HG03442 (cell line): ENCODE results near the gene SLC31A2.
"Not testable (repeated sequence)": the region's sequence is repeated elsewhere in the genome, so short reads cannot be mapped to it uniquely, and the experiment has no call there.

Experiments
- ATAC-seq: cut with Tn5 transposase; IDR thresholded peaks from one replicate; pipeline ENCODE4 v1.9.1; 2021; ENCODE audit warnings: mild to moderate bottlenecking, moderate library complexity; ENCODE audit not compliant: unreplicated experiment

SLC31A2 gene, protein sequence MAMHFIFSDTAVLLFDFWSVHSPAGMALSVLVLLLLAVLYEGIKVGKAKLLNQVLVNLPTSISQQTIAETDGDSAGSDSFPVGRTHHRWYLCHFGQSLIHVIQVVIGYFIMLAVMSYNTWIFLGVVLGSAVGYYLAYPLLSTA

DNA sequence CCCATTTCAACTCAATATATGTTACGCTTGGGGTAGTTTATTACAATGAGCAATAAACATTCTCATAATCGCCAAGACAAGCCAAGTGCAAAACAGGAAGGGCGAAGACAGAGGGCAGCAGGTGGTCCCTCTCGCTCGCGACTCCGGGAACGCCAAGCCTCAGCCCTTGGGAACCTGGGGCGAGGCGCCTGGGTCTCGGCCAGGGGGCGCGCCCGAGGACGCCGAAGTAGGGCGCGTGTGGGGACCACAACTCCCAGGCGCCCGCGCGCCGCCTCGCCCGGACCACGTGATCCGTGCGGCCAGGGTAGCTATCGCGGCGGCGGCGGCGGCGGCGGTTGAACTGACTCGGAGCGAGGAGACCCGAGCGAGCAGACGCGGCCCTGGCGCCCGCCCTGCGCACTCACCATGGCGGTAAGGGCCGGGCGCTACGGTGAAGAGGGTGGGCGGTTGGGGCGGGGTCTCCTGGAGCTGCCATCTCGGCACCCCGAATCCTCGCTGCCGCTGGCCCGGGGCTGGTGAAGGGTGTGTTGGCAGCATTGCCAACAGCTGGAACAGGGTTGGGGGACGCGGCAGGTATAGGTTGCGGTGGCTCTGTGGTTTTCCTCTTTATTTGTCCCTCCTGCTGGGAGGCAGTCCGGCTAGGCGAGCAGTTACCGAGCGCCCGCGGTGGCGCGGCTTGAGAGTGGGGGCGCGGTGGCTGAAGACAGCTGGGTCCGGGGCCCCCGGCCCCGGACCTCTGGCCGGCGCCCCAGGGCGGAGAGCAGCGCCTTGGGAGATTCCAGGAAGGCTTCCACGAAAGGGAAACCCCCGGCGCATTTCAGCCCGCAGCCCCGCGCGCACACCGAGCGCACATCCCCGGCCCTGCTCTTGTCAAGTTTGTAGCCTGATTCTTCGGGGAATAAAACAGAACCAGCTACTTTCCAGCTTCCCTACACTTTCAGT, at the start of gene SLC31A2:
TSS of gene SLC31A2 (plus strand) at position 338 of the 942 bp plus-strand sequence. CDS start at position 406, 68 bp downstream.
- peak; percentile 93 for ATAC-seq

DNA sequence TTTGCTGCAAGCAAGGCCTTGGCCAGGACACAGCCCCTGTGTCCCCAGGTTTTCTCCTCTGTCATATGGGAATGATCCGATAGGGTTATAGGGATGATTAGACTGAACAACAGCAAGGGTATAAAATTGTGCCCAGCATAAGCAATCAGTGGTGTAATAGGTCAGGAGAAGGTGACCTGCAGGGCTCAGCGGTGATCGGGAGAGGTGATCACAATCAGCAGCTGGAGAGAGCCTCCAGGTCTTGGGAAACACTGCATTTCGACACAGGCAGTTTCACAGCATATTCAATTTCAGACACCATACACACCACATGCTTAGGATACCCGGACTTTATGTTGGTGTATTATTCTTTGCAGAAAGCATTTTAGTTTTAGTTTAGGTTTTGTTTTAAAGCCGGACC, 45.5 kb upstream of the SLC31A2 start:
- not testable (repeated sequence) for ATAC-seq

DNA sequence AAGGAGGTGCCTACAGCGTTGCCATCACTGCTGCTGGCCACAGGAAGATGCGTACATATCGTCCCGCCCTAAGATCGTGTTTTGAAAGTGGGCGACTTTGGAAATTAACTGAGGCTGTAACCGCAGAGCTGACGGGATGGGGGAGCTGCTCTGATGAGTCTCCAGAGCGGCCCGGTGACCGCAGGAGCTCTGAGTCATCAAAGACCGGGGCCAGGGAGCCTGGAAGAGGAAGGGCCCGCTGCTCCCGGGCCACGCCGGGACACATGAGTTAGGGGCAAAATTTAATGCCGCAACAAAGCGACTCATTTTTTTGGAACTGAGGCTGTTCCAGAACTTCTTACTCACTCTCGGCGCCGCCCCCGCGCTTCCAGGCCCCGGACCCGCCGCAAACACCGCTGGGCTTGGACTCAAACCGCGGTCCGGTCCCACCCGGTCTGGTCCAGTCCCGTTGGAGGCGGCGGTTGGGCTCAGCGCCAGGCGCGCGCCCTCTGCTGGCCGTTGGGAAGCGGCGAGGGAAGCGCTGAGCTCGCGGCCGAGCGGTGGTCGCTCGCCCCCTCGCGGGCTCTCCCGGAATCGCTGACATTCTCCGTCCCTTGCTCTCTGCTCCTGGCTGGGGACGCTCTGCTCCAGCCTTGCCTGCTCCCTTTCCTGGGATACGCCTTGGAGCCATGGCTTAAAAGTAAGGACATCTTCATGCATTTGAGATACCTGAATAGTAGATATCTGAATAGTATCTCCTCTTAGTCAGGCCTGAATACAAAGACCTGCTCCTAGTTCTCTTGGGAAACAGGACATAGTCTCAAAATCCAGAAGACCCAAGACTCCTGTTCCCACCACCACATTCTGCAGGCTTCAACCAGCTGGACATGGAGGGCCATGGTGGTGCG, 39.5 kb upstream of the SLC31A2 start:
- ATAC-seq, result peak; percentile 58

DNA sequence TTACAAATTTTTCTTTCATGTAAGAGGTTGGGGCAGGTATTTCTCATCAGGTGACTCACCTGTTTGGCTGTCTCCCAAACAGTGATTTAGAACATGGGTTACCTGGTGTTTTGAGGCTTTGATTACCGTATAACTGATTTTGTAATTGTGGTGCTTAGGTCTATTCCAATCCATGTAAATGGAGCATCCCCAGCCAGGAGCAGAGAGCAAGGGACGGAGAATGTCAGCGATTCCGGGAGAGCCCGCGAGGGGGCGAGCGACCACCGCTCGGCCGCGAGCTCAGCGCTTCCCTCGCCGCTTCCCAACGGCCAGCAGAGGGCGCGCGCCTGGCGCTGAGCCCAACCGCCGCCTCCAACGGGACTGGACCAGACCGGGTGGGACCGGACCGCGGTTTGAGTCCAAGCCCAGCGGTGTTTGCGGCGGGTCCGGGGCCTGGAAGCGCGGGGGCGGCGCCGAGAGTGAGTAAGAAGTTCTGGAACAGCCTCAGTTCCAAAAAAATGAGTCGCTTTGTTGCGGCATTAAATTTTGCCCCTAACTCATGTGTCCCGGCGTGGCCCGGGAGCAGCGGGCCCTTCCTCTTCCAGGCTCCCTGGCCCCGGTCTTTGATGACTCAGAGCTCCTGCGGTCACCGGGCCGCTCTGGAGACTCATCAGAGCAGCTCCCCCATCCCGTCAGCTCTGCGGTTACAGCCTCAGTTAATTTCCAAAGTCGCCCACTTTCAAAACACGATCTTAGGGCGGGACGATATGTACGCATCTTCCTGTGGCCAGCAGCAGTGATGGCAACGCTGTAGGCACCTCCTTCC, 37.9 kb upstream of the SLC31A2 start:
- peak; percentile 56 for ATAC-seq

DNA sequence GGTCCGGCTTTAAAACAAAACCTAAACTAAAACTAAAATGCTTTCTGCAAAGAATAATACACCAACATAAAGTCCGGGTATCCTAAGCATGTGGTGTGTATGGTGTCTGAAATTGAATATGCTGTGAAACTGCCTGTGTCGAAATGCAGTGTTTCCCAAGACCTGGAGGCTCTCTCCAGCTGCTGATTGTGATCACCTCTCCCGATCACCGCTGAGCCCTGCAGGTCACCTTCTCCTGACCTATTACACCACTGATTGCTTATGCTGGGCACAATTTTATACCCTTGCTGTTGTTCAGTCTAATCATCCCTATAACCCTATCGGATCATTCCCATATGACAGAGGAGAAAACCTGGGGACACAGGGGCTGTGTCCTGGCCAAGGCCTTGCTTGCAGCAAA, 32.0 kb upstream of the SLC31A2 start:
- ATAC-seq, result not testable (repeated sequence)

DNA sequence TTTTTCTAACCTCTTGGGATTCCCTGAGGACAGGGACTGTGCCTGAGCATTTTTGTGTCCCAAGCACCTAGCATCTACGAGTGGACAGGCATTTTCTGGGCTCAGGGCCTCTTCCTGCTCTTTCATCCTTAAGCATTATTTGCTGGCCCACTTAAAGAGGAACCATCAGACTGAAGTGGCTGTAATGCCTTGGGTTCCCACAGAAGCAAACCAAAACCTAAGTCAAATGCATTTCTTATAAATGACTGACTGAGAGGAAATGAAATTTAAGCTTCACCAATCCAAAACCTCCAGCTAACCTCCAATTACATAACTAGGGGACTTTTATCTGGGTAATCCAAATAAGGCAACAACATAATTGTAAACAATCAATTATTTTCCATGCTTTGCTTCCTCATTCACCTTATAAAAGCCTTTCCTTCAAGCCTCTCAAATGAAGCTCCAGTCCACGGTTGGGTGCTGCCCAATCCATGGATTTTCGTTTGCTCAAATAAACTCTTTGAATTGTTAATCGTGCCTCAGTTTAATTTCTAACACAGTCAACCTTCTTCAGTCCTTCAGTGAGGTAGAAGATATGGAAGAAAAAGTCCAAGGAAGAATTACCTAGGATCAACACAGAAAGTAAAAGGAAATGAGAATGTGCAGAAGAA, 25.3 kb upstream of the SLC31A2 start:
- no peak for ATAC-seq

DNA sequence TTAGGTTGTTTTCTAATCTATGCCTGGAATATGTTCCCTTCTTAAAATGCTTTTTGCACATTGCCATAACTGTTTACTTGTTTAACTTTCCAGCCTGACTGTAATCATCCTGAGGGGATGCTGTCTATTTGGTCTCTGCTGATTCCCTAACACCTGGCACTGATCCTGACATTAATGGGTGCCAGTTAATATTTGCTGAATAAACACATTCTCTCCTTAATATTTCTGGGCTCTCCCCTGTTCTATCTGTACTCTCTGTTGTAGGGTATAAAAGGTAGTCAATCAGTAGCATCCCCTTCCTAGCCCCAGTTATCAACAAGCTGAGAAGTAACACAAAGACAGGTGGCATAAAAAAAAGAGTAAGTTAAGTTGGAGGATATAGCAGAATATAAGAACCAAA, 21.3 kb upstream of the SLC31A2 start:
- no peak for ATAC-seq

DNA sequence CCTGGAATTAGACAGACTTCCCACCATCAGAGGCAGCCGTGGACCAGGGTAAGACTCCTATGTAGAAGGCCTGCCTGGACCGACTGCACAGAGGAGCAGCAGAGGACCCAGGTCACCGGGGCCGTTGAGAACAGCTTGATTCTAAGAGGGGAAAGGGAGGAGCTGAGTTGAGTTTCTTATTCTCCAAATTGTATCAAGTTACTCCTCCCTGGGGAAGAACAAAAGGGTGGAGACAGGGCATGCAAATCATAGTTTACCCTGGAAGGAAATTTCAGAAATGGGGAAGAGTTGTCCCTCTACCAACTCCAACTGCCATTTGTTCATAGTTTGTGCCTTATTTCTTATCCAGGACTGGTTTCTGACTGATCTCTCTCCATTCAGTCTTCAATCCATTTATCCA, 20.9 kb upstream of the SLC31A2 start:
- ATAC-seq, result no peak

DNA sequence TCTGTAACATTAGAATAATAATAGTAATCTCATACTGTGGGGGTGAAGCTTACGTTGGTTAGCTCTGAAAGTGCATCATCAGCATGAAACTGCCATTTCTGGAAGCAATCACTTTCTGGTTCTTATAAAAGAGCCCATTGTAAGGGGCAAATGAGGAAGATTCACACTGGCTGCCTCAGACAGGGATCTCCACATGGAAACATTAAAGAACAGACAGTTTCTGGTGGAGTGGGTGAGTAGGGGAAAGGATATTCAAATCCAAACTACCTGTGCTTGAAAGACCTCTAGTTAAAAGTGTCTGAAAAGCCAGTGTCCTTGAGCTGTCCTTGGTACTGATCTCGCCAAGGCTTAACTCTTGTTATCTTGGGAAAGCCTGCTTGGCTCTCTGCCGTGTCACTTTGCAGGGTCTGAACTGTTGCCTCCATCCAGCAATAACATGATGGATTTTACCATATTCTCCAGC, 19.1 kb upstream of the SLC31A2 start:
- no peak for ATAC-seq

DNA sequence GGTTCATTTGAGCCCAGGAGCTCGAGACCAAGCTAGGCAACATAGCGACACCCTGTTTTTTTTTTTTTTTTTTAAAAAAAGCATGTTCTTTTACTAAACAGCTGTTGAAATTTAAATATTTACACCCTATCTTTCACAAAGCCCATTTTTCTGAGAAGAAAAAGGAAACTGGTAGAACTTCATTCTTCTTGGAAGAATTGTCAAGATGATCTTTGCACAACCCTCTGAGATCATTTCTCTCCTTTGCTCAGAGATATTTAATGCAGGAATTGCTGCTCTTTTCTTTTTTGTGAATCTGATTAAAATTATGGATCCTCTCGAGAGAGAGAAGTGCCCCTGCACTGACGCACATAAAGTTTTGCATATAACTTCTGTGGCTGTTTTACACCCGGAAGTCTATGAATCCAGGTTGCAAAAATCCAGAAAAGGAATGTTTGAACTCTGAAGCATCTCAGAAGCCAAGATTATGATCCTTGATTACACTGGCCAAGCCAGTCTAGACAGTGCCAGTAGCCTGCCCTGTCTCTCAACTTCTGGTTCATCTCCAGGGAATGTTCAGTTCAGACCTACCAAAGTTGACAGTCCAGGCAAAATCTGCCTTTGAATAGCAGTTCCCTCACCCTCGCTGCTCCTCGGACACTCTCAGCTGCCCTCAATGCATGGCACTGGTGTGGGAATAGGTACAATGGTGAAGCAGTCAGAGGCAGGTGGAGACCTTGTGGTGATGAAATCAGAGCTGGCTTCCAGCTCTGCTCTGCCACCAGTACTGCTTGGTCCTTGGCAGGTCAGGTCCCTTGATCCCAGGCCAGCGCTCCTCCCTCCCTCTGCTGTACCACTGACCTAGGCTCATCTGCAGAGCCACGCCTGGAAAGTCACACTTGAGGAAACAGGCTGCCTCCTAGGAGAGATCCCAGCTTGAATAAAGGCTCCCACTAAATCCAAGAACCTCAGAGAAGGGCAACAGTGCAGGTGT, 13.3 kb upstream of the SLC31A2 start:
- ATAC-seq, result no peak

DNA sequence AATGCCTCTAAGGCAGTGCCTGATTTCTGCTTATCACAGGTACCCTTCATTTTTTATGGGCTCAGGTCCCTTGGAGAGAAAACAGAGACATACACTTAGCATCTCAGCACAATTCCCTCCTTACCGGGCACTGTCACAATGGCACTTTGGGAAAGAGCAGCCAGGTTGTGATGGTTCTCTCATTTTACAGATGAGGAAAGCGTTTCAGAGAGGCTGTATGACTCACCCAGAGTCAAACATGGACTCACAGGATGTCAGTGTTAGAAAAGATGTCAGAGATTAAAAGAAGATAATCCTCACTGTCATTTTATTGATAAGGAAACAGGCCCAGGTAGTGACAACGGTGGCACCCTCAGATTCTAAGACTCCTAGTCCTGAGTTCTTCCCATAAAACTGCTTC, 12.0 kb upstream of the SLC31A2 start:
- ATAC-seq, result no peak

DNA sequence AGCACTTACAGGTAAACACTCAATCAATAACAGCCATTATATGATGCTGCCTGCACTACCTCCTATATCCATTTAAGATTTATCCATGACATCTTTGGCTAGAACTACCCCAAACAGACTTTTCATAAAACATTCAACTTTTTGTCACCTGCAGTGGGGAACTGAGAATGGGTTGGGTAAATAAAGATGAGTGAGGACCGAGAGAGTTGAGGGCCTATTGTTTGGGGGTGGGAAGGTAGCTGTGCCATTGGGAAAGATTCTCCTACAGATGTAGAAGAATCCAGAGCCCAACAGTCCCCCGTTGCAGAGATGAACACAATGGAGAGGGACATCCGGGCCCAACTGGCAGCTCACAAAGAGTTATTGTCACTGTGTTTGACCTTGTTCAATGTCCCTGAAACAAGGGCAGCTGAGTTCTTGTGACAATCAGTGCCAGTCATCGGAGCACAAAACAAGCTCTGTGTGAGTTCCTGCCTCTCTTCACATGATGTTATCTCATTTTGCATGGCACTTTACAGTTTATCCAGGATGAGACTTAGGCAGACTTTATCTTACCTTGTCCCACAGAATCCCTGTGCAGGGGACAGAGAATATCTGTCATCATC, 11.5 kb upstream of the SLC31A2 start:
- no peak for ATAC-seq

DNA sequence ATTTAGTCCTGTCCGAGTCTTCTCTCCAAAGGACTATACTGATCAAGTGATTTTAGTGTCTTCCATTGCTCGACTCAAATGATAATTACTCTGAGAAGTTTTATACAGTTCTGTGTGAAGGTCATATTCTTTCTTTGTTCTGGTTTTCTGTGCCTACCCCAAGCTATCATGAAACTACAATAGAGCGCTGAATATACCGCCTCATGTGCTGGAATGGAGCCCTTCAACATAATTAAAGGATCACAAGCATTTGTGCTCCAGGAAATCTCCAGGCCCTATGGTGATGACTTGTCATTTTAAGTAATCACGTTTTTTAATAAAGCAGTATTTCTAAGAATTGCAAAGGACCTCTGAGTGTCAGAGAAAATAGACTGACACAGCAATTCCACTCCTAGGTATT, 10.9 kb upstream of the SLC31A2 start:
- no peak for ATAC-seq

DNA sequence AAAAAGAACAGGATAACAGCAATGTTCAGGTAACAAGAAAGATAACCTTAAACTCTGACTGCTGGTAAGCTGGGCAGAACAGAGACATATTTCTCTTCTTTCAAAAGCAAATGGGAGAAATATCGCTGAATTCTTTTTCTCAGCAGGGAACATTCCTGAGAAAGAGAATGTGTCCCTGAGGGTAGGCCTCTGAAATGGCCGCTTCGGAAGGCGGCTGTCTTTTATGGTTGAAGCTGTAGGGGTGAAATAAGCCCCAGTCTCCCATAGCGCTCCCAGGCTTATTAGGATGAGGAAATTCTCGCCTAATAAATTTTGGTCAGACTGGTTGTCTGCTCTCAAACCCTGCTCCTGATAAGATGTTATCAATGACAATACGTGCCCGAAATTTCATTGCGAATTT, 9.9 kb upstream of the SLC31A2 start:
- ATAC-seq, result not testable (repeated sequence)

DNA sequence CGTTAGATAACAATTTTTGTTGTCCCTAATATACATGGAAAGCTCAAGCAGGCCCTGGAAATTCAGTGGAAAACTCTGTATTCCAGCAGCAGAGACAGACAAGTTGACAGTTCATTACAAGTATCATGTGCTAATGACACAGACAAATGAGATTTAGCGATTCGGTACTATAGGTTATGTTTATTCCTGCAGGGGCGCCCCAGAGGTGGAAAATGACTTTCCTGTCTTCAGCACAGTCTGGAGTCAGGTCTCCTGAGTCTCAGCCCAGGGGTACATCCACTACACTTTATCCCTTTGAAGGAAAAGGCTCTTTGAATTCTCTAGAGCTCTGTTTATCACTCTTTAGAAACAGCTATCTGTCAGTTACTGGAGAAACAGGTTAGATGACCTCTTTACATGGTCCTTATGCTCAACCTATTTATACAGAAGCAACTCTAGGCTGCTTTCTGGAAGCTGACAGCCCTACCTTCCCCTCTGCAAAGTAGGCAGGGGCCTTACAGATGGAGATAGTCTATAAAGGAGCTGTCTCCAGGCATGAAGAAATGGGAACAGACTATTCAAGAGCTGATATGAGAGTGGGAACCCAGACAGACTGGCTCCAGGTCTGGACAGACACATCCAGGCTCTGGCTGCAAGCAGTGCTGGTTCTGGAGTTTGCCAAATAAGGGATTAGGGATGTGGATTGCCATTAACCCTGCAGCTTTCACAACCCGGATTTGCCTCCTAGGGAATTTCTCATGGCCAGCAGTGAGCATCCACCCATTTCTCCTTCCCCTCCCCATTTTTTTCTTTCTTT, 7.2 kb upstream of the SLC31A2 start:
- no peak for ATAC-seq

DNA sequence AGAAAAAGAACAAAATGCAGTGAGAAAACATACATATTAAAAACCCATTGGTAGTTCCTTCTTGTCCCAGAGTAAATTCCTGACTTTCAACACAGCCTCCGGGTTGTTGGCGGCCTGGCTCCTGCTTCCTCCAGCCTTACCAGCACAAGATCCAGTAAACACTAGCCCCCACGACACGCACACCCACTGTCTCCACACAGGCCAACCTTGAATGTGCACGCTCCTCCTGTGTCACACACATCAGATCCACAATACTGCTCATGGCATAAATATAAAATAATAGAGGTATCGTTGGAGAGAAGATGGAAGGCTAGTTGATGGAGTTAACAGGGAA, 2.5 kb upstream of the SLC31A2 start:
- ATAC-seq, result no peak

DNA sequence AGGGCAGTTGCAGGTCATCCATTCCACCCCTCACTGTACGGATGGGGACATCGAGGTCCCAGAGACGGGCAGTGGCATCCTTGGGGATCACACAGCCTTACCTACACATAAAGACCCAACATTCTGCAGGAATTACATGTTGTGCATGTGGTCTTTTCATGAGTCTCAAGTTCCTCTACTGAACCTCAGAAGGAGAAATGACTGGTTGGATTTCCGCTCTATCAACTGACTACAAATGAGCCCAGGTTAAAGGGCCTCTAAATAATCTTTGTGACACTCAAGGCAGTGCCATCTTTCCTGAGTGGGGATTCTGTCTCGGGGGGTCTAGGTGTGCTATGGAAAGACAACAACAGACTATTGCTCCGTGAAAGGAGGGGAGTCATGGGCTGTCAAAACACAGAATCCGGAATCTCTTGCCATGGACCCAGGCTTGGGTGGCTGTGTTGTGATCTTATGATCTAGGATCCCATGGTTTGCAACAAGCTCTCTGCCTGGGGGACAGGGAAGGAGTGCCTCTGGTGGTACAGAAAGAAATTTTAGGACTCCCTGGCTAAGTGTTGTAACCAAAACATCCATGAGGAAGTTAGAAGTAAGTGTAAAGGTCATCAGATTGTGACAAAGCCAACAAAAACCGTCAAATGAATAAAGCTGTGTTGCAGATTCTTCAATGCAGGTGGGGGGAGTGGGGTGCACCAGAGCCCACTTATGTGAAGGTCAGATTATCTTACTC, 1.9 kb upstream of the SLC31A2 start:
- ATAC-seq, result no peak
